SKM-1 (cell line): ENCODE measurements around the gene NAMPT.
A peak's percentile ranks its signal among the peaks of the same experiment; 100 is the strongest.
"Not testable (repeated sequence)": the region's sequence is repeated elsewhere in the genome, so short reads cannot be mapped to it uniquely, and the experiment has no call there.

ENCODE experiments used
- DNase-seq: peaks from one replicate; lab custom pipeline; 2025; ENCODE audit not compliant: unreplicated experiment; lab: John Stamatoyannopoulos, UW

The NAMPT gene

DNA sequence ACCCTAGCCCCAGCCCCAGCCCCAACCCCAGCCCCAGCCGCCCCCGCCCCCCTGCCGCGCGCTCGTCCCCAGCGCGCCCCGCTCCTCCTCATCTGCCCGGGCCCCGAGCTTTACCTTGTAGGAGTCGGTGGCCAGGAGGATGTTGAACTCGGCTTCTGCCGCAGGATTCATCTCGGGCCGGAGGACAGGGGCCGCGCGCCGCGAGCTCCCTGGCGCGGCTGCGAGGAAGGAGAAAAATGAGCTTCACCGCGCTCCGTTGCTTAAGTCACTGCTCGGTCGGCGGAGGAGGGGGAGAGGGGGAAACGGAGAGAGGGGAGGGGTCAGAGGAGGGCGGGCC lies at the start of gene NAMPT:
TSS of gene NAMPT (minus strand) at position 270 of the 337 bp plus-strand sequence. CDS start at position 171, 99 bp downstream.
- DNase-seq = no peak

DNA sequence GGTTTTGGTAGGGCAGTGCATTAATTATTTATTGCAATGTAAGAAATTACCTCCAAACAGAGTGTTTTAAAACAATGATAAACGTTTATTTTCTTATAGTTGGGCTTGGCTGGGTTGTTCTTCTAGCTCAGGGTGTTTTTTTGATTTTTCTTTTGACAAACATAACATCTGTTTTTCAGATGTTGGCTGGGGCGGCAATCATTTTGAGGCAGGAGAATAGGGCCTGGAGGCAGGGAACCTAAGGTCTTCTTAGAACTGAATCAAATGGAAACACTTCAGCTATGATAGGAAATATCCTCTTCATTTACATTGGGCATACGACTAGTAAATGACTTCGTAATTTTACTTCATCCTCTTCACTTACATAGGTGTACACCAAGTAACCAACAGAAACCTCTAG lies 47.4 kb upstream of the NAMPT start:
- DNase-seq = no peak

DNA sequence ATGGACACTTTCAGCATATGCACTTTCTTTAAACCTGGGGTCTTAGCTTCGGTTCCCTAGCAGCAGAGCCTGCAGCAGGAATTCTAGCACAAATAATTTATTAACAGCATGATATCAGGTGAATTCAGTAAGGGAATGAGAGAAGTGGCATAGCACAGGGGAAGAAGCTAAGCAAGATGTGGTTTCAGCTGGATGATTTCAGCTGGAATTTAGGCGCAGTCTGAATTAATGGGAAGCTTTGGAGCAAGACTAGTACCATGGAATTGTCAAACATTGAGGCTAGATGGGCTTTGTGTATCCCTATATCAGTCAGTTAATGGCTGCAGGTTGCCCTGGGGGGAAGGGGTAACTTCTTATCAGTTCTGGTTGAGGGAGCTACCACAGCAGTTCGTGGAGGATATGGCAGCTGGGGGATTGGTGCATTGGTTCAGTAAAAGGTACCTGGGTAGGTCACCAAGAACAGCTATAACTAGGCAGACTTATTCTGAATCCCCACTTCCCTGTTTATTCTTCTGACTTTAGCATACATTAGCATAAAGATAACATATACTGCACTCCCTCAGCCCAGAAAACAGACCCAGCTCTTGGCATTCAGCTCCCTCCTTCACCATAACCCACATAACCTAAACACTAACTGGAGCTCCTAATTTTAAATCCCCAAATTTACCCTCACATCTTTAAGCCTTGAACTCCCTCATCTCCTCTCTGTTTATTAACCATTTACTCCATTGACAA lies 46.8 kb upstream of the NAMPT start:
- DNase-seq = no peak

DNA sequence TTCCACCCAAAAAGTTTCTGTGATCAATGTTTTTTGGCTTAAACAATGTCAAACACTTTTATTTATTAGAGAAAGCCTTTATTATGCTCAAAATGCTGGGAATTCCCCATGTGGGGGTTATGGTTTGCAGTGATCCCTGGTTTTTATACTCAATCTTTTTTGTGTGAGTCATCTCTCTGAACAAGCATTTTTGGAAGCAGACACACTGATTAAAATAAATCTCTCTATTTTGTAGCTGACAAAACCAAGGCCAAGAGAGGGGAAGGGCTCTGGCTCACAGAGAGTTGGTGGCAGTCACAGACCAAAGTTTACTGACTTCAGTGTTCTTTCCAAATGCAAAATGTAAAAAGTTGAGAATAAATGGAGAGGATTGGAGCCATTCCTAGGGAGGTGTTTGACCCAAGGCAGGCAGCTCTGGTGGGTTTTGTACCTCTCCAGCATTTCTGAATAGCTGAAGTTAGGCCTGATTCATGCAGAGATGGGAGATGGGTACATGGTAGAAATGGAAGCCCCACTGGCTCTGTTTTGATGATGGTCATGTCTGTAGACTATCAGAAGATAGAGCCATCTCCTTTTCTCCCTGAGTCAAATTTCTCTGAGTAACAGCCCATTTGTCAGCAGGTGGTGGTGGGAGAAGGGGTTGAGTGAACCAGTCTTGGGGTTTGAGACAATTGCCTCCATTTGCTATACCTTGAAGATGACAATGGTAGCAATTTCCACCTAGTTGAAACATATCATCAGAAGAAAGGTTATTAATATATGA lies 45.4 kb upstream of the NAMPT start:
- no peak for DNase-seq

DNA sequence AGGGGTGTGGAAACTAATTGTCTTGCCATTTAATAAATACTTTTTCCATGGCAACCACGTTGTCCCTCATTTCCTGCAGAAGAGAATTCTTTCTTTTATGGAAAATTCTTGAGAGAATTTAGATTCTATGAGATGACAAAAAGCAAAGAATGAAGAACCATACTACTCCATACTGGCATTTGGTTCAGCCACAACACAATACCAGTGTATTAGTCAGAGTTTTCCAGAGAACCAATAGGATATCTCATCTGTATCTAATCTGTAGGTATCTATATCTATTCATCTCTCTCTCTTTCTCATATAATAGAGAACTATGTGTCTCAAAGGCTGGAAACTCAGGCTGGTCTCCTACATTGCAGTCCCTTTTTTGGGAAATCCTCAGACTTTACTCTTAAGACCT lies 44.6 kb upstream of the NAMPT start:
- DNase-seq = no peak

DNA sequence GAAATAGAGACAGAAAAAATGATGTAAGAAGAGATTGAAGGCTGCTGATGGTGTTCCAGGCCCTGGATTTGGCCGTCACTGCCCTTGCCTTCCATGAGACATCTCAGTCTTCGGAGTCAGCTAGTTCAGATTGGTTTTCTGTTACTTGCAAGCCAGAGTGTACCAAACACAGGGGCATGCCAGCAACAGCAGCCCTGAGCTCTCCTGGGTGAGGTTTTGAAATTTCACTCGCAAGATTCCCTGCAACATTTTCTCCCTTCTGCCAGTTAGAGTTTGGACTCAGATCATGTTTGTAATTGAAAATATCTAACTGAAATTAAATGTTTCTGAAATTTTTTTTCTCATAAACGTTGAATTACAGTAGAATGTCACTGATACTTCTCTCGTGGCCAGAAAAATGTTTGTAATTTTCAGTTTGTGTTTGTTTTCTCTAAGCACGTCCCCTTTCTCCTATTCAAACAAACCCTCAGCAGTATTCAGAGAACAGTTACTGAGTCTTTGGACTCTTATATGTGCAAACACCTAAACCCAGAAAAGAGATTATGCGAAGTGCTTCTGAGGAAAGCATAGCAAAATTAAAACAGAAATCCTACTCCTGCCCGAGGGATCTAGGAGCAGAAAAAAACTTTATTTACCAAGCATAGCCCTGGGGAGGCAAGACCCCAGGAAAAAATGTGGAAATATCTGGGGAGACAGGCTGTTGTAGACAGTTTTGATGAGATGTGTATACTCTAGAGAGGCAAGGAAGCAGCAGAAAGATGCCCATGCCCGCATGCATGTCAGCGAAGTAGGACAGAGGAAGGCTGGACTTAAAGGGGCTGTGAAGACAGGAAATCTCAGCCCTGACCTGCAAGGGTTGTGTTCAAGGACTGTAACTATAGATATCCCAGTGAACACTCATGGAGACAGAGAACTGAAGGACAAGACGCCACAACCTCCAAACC lies 43.0 kb upstream of the NAMPT start:
- DNase-seq = no peak

DNA sequence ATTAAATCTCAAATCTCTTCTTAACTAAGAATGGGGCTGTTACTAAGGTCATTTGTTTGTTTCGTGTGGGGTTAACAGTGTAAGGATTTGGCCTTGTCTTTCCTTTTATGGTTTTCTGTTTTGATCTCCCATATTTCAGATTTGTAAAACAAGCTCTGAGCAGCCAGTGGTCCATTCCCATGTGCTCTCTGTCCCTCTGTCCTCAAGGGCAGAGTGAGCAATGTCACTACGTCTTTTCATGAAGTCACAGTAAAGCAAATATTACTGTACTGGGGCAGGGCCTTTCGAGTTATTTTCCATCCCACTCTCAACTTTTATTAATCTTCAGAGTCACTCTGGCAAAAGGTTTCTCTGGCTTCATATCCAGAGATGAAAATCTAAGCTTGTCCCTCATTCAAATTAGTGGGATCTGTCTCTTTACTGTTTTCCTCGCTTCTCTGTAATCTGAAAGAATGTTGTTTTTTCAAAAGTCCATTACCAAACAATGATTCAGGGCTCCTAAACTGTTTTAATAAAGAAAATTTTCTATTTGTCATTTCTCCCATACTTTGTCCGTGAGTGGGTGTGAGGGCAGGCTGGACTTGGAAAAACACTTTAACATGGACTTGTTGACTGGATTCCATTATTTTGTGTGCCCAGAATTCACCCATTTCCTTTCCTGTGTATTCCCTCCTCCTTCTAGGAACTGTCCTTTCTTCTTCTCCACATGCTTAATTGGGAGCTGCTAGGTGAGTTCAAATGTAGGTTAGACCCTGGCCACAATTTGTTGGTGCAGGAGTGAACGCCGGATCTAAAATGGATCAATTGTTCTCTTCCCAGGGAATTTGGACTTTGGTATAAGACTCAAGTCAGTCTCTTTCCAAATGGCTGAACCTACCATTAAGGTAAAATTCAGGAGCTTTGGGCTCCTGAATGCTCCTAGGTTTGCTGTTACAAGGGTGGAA lies 42.1 kb upstream of the NAMPT start:
- DNase-seq = no peak

DNA sequence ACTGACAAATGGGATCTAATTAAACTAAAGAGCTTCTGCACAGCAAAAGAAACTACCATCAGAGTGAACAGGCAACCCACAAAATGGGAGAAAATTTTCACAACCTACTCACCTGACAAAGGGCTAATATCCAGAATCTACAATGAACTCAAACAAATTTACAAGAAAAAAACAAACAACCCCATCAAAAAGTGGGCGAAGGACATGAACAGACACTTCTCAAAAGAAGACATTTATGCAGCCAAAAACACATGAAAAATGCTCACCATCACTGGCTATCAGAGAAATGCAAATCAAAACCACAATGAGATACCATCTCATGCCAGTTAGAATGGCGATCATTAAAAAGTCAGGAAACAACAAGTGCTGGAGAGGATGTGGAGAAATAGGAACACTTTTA lies 39.7 kb upstream of the NAMPT start:
- DNase-seq = not testable (repeated sequence)

DNA sequence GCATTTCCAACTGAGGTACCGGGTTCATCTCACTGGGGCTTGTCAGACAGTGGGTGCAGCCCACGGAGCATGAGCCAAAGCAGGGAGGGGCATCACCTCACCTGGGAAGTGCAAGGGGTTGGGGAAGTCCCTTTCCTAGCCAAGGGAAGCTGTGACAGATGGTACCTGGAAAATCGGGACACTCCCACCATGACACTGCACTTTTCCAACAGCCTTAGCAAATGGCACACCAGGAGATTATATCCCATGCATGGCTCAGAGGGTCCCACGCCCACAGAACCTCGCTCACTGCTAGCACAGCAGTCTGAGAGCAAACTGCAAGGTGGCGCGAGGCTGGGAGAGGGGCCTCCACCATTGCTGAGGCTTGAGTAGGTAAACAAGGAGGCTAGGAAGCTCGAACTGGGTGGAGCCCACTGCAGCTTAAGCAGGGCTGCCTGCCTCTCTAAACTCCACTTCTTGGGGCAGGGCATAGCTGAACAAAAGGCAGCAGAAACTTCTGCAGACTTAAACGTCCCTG lies 35.5 kb upstream of the NAMPT start:
- not testable (repeated sequence) for DNase-seq

DNA sequence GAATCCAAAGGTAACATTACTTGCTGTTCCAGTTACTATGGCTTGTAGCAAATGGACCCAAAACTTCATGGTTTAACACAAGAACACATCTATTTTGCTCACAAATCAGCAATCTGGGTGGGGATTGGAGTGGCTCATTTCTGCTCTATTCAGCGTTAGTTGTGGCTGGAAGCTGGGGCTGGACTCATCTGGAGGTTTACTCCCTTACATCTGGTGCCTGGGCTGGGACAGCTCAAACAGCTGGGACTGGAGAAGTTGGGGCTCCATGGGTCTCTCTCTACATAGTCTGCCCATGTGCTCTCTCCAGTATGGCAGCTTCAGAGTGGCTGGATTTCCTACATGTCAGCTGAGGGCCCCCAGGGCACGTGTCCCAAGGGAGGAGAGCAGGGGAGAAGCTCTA lies 33.7 kb upstream of the NAMPT start:
- no peak for DNase-seq

DNA sequence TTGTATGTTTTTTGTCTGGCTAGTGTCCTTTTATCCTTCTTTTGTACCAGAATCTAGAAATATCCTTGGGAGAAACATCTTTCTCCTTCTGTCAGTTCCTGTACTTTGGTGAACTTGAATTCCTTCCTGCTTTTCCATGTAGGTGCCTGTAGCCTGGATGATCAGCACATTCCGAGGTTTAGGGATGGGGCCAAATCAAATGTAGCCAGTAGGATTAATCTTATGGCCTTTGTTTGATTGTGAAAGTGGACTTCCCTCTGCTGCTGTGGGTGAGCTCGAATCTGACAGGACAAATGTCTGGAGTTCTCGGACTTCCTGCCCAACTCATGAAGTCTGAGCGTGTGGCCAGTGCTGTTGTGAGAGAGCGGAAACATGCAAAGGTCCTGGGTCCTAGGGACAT lies 33.2 kb upstream of the NAMPT start:
- DNase-seq = no peak

DNA sequence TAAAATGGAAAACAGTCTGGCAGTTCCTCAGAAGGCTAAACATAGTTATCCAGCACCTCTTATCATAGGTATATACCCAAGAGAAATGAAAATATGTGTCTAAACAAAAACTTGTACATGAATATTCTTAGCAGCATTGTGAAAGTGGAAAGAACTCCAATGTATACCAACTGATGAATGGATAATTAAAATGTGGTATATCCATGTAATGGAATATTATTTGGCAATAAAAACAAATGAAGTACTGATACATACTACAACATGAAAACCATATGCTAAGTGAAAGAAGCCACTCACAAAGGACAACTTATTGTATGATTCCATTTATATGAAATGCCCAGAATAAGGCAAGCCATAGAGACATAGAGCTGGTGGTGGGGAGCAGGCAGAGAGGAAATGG lies 32.2 kb upstream of the NAMPT start:
- DNase-seq = no peak

DNA sequence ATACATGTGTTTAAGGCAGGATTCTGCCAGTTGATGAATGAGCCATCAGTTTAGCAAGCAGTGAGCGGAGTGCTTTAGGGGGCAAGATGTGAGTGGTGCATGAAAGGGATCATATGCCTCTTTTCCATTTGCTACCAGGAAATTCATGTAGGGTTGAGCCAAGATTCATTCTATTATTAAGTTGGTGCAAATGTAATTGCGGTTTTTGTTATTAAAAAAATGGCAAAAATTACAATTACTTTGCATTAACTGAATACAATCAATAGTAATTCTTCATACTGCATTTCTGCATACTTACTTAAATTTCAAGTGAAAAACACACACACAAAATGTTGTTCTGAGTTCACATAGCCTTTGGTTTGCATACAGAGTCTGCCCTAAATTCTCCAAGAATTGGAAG lies 30.1 kb upstream of the NAMPT start:
- DNase-seq = no peak

DNA sequence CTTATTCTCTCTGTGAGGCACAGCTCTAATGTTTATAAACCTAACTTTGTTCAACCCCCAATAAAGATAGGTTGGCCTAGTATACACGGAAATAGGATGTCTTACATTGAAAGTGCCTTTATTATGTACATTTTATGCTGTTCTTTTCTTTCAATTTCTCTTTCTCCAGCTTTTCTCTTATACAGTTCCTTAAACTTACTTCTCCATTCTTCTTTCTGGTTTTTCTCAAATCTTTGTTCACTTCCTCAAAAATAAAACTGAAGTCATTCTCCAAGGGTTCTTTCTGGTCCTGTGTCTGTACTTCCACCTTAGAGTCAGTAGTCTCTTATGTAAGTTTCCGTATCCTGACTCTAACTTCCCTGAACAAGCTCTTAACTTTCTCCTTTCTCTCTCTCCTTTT lies 29.2 kb upstream of the NAMPT start:
- DNase-seq = peak; percentile 99

DNA sequence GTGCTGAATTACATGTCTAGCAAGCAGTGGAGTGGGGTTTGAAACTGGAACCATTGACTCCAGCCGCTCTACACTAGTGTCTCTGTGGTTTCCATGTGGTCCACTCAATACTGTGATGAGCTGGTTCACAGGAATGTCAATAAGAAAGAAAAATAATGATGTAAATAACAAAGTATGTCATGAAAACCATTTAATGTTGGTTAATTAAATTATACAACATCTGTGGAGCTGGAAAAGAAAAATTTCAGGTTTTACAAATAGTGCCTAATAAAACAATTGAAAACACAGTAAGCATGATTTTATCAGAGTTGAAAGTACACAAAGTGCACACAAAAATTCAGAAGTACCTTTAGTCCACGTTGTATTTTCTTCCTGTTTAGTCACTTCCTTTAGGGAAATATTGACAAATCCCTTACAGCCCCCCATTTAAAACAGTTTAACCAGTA lies 28.7 kb upstream of the NAMPT start:
- no peak for DNase-seq

DNA sequence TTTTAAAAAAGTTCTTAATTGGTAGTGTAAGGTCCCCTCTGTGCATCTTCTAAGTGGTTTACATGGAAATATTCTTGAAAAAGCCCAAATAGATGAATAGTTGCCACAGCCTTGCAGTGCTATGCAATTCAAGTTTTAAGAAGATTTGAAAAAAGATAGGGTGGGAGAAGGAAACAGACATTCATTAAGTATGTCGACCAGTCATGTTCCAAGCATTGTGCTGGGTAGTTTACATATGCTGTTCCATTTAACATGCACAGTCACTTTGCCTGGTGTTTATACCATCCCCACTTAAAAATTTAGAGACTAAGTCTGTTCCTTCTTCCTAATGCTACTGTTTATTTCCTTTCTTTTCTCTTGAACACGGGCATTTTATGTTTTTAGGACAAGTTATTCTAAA lies 28.1 kb upstream of the NAMPT start:
- no peak for DNase-seq

DNA sequence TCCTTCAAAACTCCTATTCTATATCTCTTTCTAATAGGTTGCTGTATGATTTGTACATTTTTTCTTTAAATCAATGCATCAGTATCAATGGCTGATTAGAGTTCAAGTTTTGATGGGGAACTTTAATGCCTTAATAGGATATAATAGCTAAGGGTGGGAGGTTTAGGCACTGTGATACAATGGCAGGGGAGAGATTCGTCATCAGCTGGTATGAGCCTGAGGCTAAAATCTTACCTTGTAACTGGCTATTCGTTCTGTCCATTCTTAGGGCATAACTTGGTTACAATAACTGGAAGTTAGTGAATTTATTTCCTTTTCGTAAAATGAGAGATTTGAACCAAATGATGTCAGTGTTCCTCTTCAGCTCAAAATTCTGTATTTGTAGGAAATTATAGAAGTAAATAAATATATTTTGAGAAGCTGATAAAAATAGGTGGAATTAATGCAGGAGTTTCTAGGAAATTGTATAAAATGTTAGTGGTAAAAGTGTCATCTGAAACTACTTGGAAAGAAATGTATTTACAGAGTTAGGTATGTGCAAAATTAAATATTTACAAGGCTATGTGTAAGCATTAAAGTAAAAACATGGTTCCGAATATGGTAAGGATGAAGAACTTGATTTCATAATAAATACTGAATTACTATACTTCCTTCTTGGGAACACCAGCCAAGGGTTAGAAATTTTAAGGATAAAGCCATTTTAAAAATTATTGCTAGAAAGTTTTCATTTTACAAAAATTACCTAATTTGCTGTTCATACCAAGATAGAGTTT lies 27.5 kb upstream of the NAMPT start:
- no peak for DNase-seq

DNA sequence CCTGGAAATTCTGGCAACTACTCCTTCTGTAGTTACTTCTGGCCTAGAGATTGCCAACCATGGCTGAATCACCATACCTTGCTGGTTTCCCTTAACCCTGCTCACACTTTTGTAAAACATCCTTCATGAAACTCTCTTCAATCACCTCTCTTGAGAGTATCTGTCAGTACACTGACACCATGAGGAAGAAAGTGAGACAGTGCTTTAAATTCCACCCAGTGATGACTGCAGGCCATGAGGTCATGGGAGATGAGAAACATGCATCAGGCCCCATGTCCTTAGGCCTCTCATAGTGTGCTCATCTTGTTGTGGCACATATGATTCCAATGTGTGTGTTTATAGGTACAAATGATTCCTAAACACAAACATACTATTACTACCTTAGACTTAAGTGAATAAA lies 24.6 kb upstream of the NAMPT start:
- DNase-seq = no peak

DNA sequence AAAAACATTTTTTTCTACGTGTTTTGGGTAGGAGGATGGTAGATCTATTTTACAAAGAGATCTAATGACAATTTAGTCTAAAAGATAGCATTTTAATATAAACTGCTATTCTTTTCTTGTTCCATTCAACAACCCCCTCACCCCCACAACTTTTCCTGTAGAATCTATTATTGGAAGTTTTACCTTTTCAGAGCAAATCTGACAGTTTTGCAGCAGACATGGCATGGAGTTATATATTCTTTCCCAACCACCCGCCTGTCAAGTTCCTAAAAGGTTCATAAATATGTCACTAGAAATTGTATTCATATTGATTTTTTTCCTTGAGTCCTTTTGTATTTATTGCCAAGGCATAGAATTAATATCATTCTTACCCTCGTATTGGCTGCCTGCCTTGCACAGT lies 21.5 kb upstream of the NAMPT start:
- DNase-seq = no peak

DNA sequence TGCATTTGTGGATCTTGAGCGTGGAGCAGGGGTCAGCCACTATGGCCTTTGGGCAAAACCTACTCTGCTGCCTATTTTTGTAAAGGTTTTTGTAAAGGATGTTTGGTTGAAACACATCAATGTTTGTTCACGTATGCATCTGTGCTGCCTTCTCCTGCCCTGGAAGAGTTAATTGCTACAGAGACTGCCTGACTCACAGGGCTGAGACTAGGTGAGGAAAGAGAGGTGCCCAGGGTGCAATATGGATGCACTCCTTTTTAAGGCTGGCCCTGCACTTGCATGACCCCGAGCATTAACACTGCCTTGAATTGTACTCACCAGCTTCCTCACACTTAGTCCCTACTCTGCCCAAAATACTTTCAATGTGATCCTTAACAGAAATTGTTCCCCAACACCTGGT lies 20.9 kb upstream of the NAMPT start:
- DNase-seq = no peak
